NCI-H446 treated with DMSO at 0.1 percent for 48 hours (cell line): ENCODE data around the gene MRPL2.
"Not testable (repeated sequence)": the region's sequence is repeated elsewhere in the genome, so short reads cannot be mapped to it uniquely, and the experiment has no call there.

ENCODE experiments used
- DNase-seq: peaks from one replicate; lab custom pipeline; 2025; lab: John Stamatoyannopoulos, UW

The MRPL2 gene

GRCh38 chr6:43082806-43083655, 23.8 kb upstream of the MRPL2 start:
- peak; percentile 38 for DNase-seq

- not testable (repeated sequence) for DNase-seq
Observed at GRCh38 chr6:43081922-43082321, 22.7 kb upstream of the MRPL2 start.

GRCh38 chr6:43081043-43081442, 21.8 kb upstream of the MRPL2 start:
- no peak for DNase-seq

GRCh38 chr6:43078691-43079090, 19.5 kb upstream of the MRPL2 start:
- no peak for DNase-seq

GRCh38 chr6:43077981-43078511, 18.8 kb upstream of the MRPL2 start:
- DNase-seq: no peak

- no peak for DNase-seq
Observed at GRCh38 chr6:43077333-43077809, 18.1 kb upstream of the MRPL2 start.

- DNase-seq: peak; percentile 23
Observed at GRCh38 chr6:43076464-43077332, 17.5 kb upstream of the MRPL2 start.

- peak; percentile 59 for DNase-seq
Observed at GRCh38 chr6:43075670-43076463, 16.6 kb upstream of the MRPL2 start, which contains the start of gene PTK7. TSS of gene PTK7 (plus strand) at chr6:43076314. CDS start at chr6:43076489, 175 bp downstream.

GRCh38 chr6:43074847-43075669, 15.8 kb upstream of the MRPL2 start:
- DNase-seq: no peak

- DNase-seq: peak; percentile 36
Observed at GRCh38 chr6:43070028-43070632, 10.9 kb upstream of the MRPL2 start.

- no peak for DNase-seq
Observed at GRCh38 chr6:43062818-43063217, 3.6 kb upstream of the MRPL2 start.

GRCh38 chr6:43061861-43062260, 2.6 kb upstream of the MRPL2 start:
- no peak for DNase-seq

- no peak for DNase-seq
Observed at GRCh38 chr6:43060755-43061633, 1.8 kb upstream of the MRPL2 start.

GRCh38 chr6:43060034-43060754, 960 bp upstream of the MRPL2 start:
- no peak for DNase-seq

- no peak for DNase-seq
Observed at GRCh38 chr6:43058531-43058930, 703 bp downstream of the MRPL2 start.

GRCh38 chr6:43055966-43056365, 3.3 kb downstream of the MRPL2 start:
- DNase-seq: no peak

- no peak for DNase-seq
Observed at GRCh38 chr6:43054206-43054943, 4.9 kb downstream of the MRPL2 start.
